Keratinocyte (primary cell): ENCODE results near the gene TSPOAP1. TPM values are rescaled to one million over a fixed set of nuclear protein-coding genes. Genes with fewer than 3 reads are reported as not detected.

Experiments
- DNase-seq: peaks from one replicate; pipeline ENCODE4 v3.0.0-alpha.2; 2011; ENCODE audit warnings: low read depth, missing footprints, low spot score
- FAIRE-seq: peaks from 2 replicates; lab custom pipeline; 2011; peaks lifted over from hg19 to GRCh38; lab: Jason Lieb, UNC
- H2AFZ ChIP-seq: 2 replicates; pipeline ENCODE4 v1.6.0; 2012; ENCODE audit warnings: low read length, control low read depth, inconsistent platforms; ENCODE audit not compliant: control insufficient read depth
- H3K27ac ChIP-seq: 2 replicates; pipeline ENCODE4 v1.5.1; 2011; ENCODE audit warnings: low read length; ENCODE audit not compliant: control insufficient read depth, insufficient read depth
- H3K27me3 ChIP-seq: 3 replicates; pipeline ENCODE4 v1.6.0; 2011; ENCODE audit warnings: low read length; ENCODE audit not compliant: control insufficient read depth, insufficient read depth; ENCODE audit errors: extremely low read depth
- H3K36me3 ChIP-seq, 2 experiments: 2 replicates in 1 of 2; 3 replicates in 1 of 2; pipeline ENCODE4 v1.5.1; 2011; ENCODE audit warnings: low read length in 2 of 2, mild to moderate bottlenecking in 1 of 2; ENCODE audit not compliant: control insufficient read depth in 2 of 2, insufficient read depth in 2 of 2; ENCODE audit errors: extremely low read depth in 1 of 2
- H3K4me1 ChIP-seq: 3 replicates; pipeline ENCODE4 v1.5.1; 2011; ENCODE audit warnings: low read length; ENCODE audit not compliant: control insufficient read depth, insufficient read depth; ENCODE audit errors: extremely low read depth
- H3K4me2 ChIP-seq: 3 replicates; pipeline ENCODE4 v1.6.0; 2011; ENCODE audit warnings: low read depth, low read length; ENCODE audit not compliant: control insufficient read depth, insufficient read depth; ENCODE audit errors: extremely low read depth
- H3K4me3 ChIP-seq, 3 experiments: fragments of 200-600 bp in 1 of 3; sonication (generic) in 1 of 3; 2 replicates in 2 of 3; 3 replicates in 1 of 3; pipeline ENCODE4 v1.5.1; 2011 to 2016; ENCODE audit warnings: low read length in 3 of 3, mild to moderate bottlenecking in 3 of 3, control low read depth in 2 of 3, inconsistent platforms in 1 of 3, low read depth in 1 of 3, mixed read lengths in 1 of 3, mixed run types in 1 of 3, moderate library complexity in 1 of 3; ENCODE audit not compliant: control insufficient read depth in 2 of 3, insufficient read depth in 2 of 3; ENCODE audit errors: extremely low read depth in 1 of 3
- H3K79me2 ChIP-seq: 2 replicates; pipeline ENCODE4 v1.6.0; 2012; ENCODE audit warnings: low read length; ENCODE audit not compliant: control insufficient read depth, insufficient read depth
- H3K9ac ChIP-seq: 3 replicates; pipeline ENCODE4 v1.6.0; 2011; ENCODE audit warnings: low read length; ENCODE audit not compliant: control insufficient read depth, insufficient read depth; ENCODE audit errors: extremely low read depth
- H3K9me1 ChIP-seq: 3 replicates; pipeline ENCODE4 v1.6.0; 2011; ENCODE audit warnings: low read length; ENCODE audit not compliant: control insufficient read depth, insufficient read depth; ENCODE audit errors: extremely low read depth
- H3K9me3 ChIP-seq: 2 replicates; pipeline ENCODE4 v1.5.1; 2012; ENCODE audit warnings: low read depth, low read length; ENCODE audit not compliant: control insufficient read depth
- H4K20me1 ChIP-seq: 3 replicates; pipeline ENCODE4 v1.6.0; 2011; ENCODE audit warnings: low read length; ENCODE audit not compliant: control insufficient read depth, insufficient read depth; ENCODE audit errors: extremely low read depth
- CTCF ChIP-seq, 3 experiments: IDR thresholded peaks in 1 of 3; conservative IDR thresholded peaks in 1 of 3; optimal IDR thresholded peaks in 1 of 3; 2 replicates in 2 of 3; 3 replicates in 1 of 3; pipeline versions ENCODE3 to v1.5.1; 2011; ENCODE audit warnings: low read length in 3 of 3, mild to moderate bottlenecking in 3 of 3, moderate library complexity in 2 of 3, control low read depth in 1 of 3, inconsistent platforms in 1 of 3; ENCODE audit not compliant: insufficient read depth in 2 of 3; ENCODE audit errors: extremely low read depth in 1 of 3
- EZH2 ChIP-seq: IDR thresholded peaks from one replicate; pipeline ENCODE4 v1.6.1; 2012; ENCODE audit warnings: inconsistent platforms, mild to moderate bottlenecking, low read length, moderate library complexity
- dilution Hi-C: fragments of 300-500 bp; cut with MboI; formaldehyde crosslinking; loops from one replicate; pipeline ENCODE4 v1.7.0; 2020; ENCODE audit warnings: low sequenced_read_pairs; ENCODE audit not compliant: extremely low pct_ligation_motif_present
- polyA plus RNA-seq, 5 experiments: library from polyadenylated mRNA; depleted of rRNA in 3 of 5; stranded (reverse) in 3 of 5; stranded (forward) in 1 of 5; unstranded in 1 of 5; fragments of >200 nt; gene quantifications; 1 replicate in 1 of 5; 2 replicates in 3 of 5; 3 replicates in 1 of 5; pipeline versions ENCODE4 v1.2.1 to v1.2.3, GENCODE V29; 2011 to 2012; ENCODE audit warnings: missing spikeins in 2 of 5, low read depth in 1 of 5, low replicate concordance in 1 of 5

TSPOAP1 gene
- polyA plus RNA-seq, 1 donor (not counting 4 experiments of a cell fraction or from before 2014, with no cell fraction given) = 0.04 TPM

DNA sequence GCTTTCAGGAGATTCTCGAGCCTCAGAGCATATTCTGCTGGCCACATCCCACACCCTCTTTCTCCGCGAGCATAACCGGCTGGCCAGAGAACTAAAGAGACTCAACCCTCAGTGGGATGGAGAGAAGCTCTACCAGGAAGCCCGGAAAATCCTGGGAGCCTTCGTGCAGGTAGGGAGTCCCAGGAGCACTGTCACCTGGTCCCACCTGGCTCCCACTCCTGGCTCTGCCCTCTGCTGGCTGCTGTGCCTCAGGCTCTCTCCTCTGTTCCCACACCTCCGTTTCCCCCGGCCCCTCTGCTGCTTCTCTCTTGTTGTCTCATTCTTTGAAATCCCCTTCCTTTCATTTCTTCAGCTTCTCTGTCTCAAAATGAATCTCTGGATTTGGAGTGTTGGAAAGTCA is 73.8 kb downstream of the TSPOAP1 start:
- no peaks in the 10 kb centered on the region for H3K4me1 ChIP-seq
- no peak overlapping the region for H3K27ac ChIP-seq
- dilution Hi-C loops = no loop called here
- H3K79me2 ChIP-seq = no peaks in the 10 kb centered on the region
- H3K4me2 ChIP-seq = no peak overlapping the region
- H3K9me3 ChIP-seq = no peaks in the 10 kb centered on the region
- TF ChIP-seq CTCF (optimal IDR thresholded peaks at IDR 0.05 in 1 of 3, IDR thresholded peaks at IDR 0.05 in 1 of 3, conservative IDR thresholded peaks at IDR 0.05 in 1 of 3; ENCODE audit: extremely low read depth in 1 of 3, insufficient read depth in 2 of 3, low read length in 3 of 3) = peak; percentile 26 to 53 (median 46)
- no peak for TF ChIP-seq EZH2
- H3K27me3 ChIP-seq = peaks cover 18% of the 10 kb centered on the region
- no peak overlapping the region for H2AFZ ChIP-seq
- DNase-seq = no peak
- H3K4me3 ChIP-seq = no peak overlapping the region
- H3K36me3 ChIP-seq = no peaks in the 10 kb centered on the region
- no peak overlapping the region for H3K9ac ChIP-seq
- no peak for FAIRE-seq
- no peaks in the 10 kb centered on the region for H4K20me1 ChIP-seq
- no peaks in the 10 kb centered on the region for H3K9me1 ChIP-seq

DNA sequence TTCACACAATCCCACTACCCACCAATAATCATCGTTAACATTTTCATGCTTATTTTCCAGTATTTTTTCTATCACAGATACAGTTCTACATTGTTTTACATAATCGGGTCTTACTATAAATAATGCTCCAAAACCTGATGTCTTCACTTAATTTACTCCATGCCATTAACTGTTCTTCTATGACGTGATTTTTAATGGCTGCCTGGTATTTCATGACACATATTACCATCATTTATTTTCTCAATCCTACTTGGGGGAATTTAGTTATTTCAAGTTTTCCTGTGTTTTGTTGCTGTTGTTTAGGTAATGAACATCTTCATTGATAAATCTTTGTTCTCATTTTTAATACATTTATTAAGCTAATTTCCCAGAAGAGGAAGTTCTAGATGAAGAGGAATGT is 75.5 kb downstream of the TSPOAP1 start:
- dilution Hi-C loops = no loop called here
- no peak overlapping the region for H3K4me3 ChIP-seq

More for the DNA sequence above, 75.5 kb downstream of the TSPOAP1 start:
- Histone ChIP-seq H3K79me2 (no peaks in the 10 kb centered on the region), H3K4me1 (peaks cover 5% of the 10 kb centered on the region), H3K27me3 (peaks cover 32% of the 10 kb centered on the region), H3K9ac (no peak overlapping the region), H3K9me3 (no peaks in the 10 kb centered on the region), H3K36me3 (no peaks in the 10 kb centered on the region), H3K9me1 (no peaks in the 10 kb centered on the region), H4K20me1 (no peaks in the 10 kb centered on the region), H3K27ac (no peak overlapping the region), H3K4me2 (no peak overlapping the region), H2AFZ (no peak overlapping the region)
- FAIRE-seq (no peak), DNase-seq (no peak)
- TF ChIP-seq EZH2 (no peak), CTCF (optimal IDR thresholded peaks at IDR 0.05 in 1 of 3, IDR thresholded peaks at IDR 0.05 in 1 of 3, conservative IDR thresholded peaks at IDR 0.05 in 1 of 3; ENCODE audit: extremely low read depth in 1 of 3, insufficient read depth in 2 of 3, low read length in 3 of 3) (no peak)
